H1 (cell line): ENCODE results near the gene ACCSL. TPM values are rescaled to one million over a fixed set of nuclear protein-coding genes. Genes with fewer than 3 reads are reported as not detected.

Experiments
- CHD7 ChIP-seq: fragments of 300-600 bp; sonication (generic); IDR thresholded peaks from 2 replicates; pipeline ENCODE4 v1.7.1; 2012; ENCODE audit warnings: low read length, moderate library complexity, mild to moderate bottlenecking, inconsistent platforms; ENCODE audit not compliant: insufficient replicate concordance
- NRF1 ChIP-seq: IDR thresholded peaks from 2 replicates; pipeline ENCODE4 v1.6.1; 2011; ENCODE audit warnings: mild to moderate bottlenecking, low read depth, low read length, improper control_type of control experiment
- SIRT6 ChIP-seq: IDR thresholded peaks from one replicate; pipeline ENCODE4 v1.7.1; 2012; ENCODE audit warnings: low read length, inconsistent platforms
- polyA plus RNA-seq, 7 experiments: library from polyadenylated mRNA; depleted of rRNA in 3 of 7; stranded (reverse) in 5 of 7; unstranded in 2 of 7; fragments of >200 nt in 5 of 7; fragments of 200-250 nt in 2 of 7; gene quantifications; 1 replicate in 5 of 7; 2 replicates in 1 of 7; 4 replicates in 1 of 7; pipeline versions ENCODE4 v1.2.1 to v1.2.3, GENCODE V29; 2011 to 2013; ENCODE audit warnings: missing spikeins in 2 of 7, mixed read lengths in 2 of 7
- total RNA-seq: library from RNA; stranded (reverse); fragmentation: NEBNext Ultra II Directional; extraction: Animal tissue kit (Norgen Biotek cat#: 25700); gene quantifications from 2 replicates; pipeline ENCODE4 v1.2.1, GENCODE V29; 2021

ACCSL gene
- total and polyA plus RNA-seq, 2 of the 8 experiments (the other 6 are each of a cell fraction or from before 2014, with no cell fraction given) = not detected

DNA sequence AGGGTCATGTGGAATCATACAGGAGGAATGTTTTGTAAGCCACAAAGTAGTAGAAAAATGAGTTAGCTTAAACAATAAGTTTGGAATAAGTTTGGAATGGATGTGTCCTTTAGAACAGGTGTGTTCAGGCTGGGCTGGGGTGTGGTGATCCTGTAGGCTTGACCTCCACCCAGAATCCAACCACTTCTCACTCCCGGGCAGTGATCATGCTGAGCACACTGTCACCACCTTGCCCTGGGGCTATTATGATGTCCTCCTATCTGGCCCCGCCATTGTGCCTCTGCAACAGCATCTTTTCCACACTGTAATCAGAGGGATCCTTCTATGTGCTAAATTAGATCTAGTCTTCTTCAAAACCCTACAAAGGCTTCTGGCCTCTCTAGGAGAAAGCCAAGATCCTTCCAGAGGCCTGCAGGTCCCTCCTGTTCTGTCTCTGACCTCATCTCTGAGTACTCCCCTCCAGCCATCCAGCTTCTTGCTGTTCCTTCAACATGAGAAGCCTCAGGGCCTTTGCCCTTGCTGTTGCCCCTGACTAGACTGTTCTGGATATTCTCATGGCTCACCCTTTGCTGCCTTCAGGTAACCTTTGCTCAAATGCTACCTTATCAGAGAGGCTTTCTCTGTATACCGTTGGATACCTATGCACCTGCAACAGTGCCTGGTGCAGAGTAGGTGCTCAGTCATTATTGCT lies 18.8 kb upstream of the ACCSL start (continued):
- TF ChIP-seq CHD7 (no peak), SIRT6 (no peak), NRF1 (no peak)
